Panc1 (cell line): ENCODE measurements around the gene MYOT. TPM values are rescaled to one million over a fixed set of nuclear protein-coding genes. Genes with fewer than 3 reads are reported as not detected.

Experiments used
- ATAC-seq: fragments of 200-7000 bp; cut with Tn5 transposase; 2 replicates; pipeline ENCODE4 v1.9.1; 2020; ENCODE audit warnings: mild to moderate bottlenecking, moderate library complexity
- BruUV-seq: library from RNA; stranded (reverse); fragments of 400-500 nt; replicated peaks from 2 replicates; lab custom pipeline; 2021; lab: Mats Ljungman, UMichigan
- CTCF ChIA-PET: fragments of 300-600 bp; sonication (Branson Sonifier 250); formaldehyde crosslinking; loops from one replicate; lab custom pipeline; 2022; ENCODE audit warnings: antibody characterized with exemption; lab: Charles Lee
- POLR2A ChIA-PET: fragments of 300-600 bp; sonication (Branson Sonifier 250); formaldehyde crosslinking; loops from one replicate; lab custom pipeline; 2022; ENCODE audit warnings: antibody characterized with exemption; lab: Charles Lee
- DNase-seq: peaks from one replicate; pipeline ENCODE4 v3.0.0-alpha.2; 2010; ENCODE audit warnings: low read depth, low spot score
- H3K27ac ChIP-seq: 2 replicates; pipeline ENCODE4 v1.5.1; 2011; ENCODE audit warnings: mild to moderate bottlenecking, low read length, inconsistent platforms
- H3K27me3 ChIP-seq: fragments of 200-500 bp; sonication (Bioruptor generic); 2 replicates; pipeline ENCODE4 v1.6.0; 2014; ENCODE audit warnings: low read length, inconsistent platforms; ENCODE audit not compliant: control insufficient read depth, insufficient read depth
- H3K36me3 ChIP-seq: fragments of 200-500 bp; sonication (Bioruptor generic); 2 replicates; pipeline ENCODE4 v1.5.1; 2014; ENCODE audit warnings: inconsistent platforms, mild to moderate bottlenecking, low read length, moderate library complexity; ENCODE audit not compliant: control insufficient read depth, insufficient read depth
- H3K4me1 ChIP-seq: 2 replicates; pipeline ENCODE4 v1.5.1; 2011; ENCODE audit warnings: inconsistent platforms, mild to moderate bottlenecking, low read length, moderate library complexity; ENCODE audit not compliant: control insufficient read depth, insufficient read depth
- H3K4me3 ChIP-seq, 2 experiments: 2 replicates each; pipeline ENCODE4 v1.5.1; 2011 to 2012; ENCODE audit warnings: low read depth in 2 of 2, low read length in 2 of 2, mild to moderate bottlenecking in 2 of 2, inconsistent platforms in 1 of 2, moderate library complexity in 1 of 2
- H3K9me3 ChIP-seq: fragments of 200-500 bp; sonication (Bioruptor generic); 2 replicates; pipeline ENCODE4 v1.5.1; 2014; ENCODE audit warnings: low read depth, mild to moderate bottlenecking, inconsistent platforms, low read length, moderate library complexity; ENCODE audit not compliant: control insufficient read depth, insufficient read depth
- CTCF ChIP-seq: fragments of 450-650 bp; IDR thresholded peaks from 2 replicates; pipeline ENCODE4 v1.5.1; 2017; ENCODE audit warnings: mild to moderate bottlenecking
- POLR2AphosphoS5 ChIP-seq: IDR thresholded peaks from 2 replicates; pipeline ENCODE4 v1.6.1; 2012; ENCODE audit warnings: mild to moderate bottlenecking, low read depth, low read length, moderate library complexity
- REST ChIP-seq, 2 experiments: IDR thresholded peaks; 2 replicates each; pipeline ENCODE4 v1.6.1; 2011 to 2012; ENCODE audit warnings: low read depth in 2 of 2, control low read depth in 1 of 2, low read length in 1 of 2, mild to moderate bottlenecking in 1 of 2, moderate library complexity in 1 of 2; ENCODE audit not compliant: insufficient read depth in 1 of 2
- SIN3A ChIP-seq: IDR thresholded peaks from 2 replicates; pipeline ENCODE4 v1.6.1; 2012; ENCODE audit warnings: low read depth, mild to moderate bottlenecking, low read length, moderate library complexity, borderline replicate concordance; ENCODE audit not compliant: insufficient read depth
- TCF7L2 ChIP-seq: IDR thresholded peaks from 2 replicates; pipeline ENCODE4 v1.6.1; 2011; ENCODE audit warnings: mild to moderate bottlenecking, low read depth, low read length, inconsistent platforms
- in situ Hi-C: cut with HindIII; loops from 2 replicates; pipeline ENCODE4 v1.10.0; 2016; ENCODE audit warnings: low sequenced_read_pairs, low pct_unique_long_range_greater_than_20kb
- intact Hi-C: fragments of 100-400 bp; cut with micrococcal nuclease; formaldehyde crosslinking; loops from one replicate; pipeline ENCODE4 v1.10.0; 2022; ENCODE audit not compliant: unreplicated experiment
- total RNA-seq: library from RNA; stranded (reverse); gene quantifications from one replicate; pipeline ENCODE4 v1.2.1, GENCODE V29; 2021; ENCODE audit not compliant: unreplicated experiment

MYOT gene
- total RNA-seq, 1 experiment from 2014 or later, result not detected

- intact Hi-C loops, result no loop called here
- no peak for DNase-seq
- POLR2A ChIA-PET, result no interaction called here
- peak; percentile 36; the same call in 1 of the 2 replicates for TF ChIP-seq CTCF
- TF ChIP-seq TCF7L2, result no peak
- no peak for TF ChIP-seq REST (IDR thresholded peaks at IDR 0.05; ENCODE audit: insufficient read depth in 1 of 2, low read depth in 2 of 2, low read length in 1 of 2)
- TF ChIP-seq SIN3A, result no peak
- TF ChIP-seq POLR2AphosphoS5, result no peak
- Histone ChIP-seq H3K27ac (no peak overlapping the region), H3K27me3 (no peaks in the 10 kb centered on the region), H3K36me3 (no peaks in the 10 kb centered on the region), H3K4me3 (no peak overlapping the region), H3K4me1 (peaks cover 12% of the 10 kb centered on the region; the same call in 1 of the 2 replicates), H3K9me3 (no peaks in the 10 kb centered on the region)
- no TSS peak for BruUV-seq
- in situ Hi-C loops, result no loop called here
- CTCF ChIA-PET, result no interaction called here
- no peak for ATAC-seq
Measured at GRCh38 chr5:137891849-137892248, 24.2 kb downstream of the MYOT start.

- POLR2A ChIA-PET, result no interaction called here
- H3K4me3 ChIP-seq, result no peak overlapping the region
- H3K27ac ChIP-seq, result no peak overlapping the region
- intact Hi-C loops (no loop called here), in situ Hi-C loops (no loop called here)
- H3K9me3 ChIP-seq, result no peaks in the 10 kb centered on the region
- no peaks in the 10 kb centered on the region for H3K4me1 ChIP-seq
- BruUV-seq, result no TSS peak
- DNase-seq, result no peak
- no peaks in the 10 kb centered on the region for H3K27me3 ChIP-seq
- TF ChIP-seq REST (IDR thresholded peaks at IDR 0.05; ENCODE audit: insufficient read depth in 1 of 2, low read depth in 2 of 2, low read length in 1 of 2), result no peak
- TF ChIP-seq POLR2AphosphoS5, result no peak
- no peak for TF ChIP-seq CTCF
- TF ChIP-seq SIN3A, result no peak
- no peak for TF ChIP-seq TCF7L2
- no peaks in the 10 kb centered on the region for H3K36me3 ChIP-seq
- CTCF ChIA-PET, result no interaction called here
- ATAC-seq, result no peak
Measured at GRCh38 chr5:137894586-137894985, 26.9 kb downstream of the MYOT start.
